Neural crest cell (in vitro differentiated cells): Measurements from ENCODE around the gene EEF1E1. TPM values are rescaled to one million over a fixed set of nuclear protein-coding genes. Genes with fewer than 3 reads are reported as not detected.

ENCODE experiments used
- DNase-seq: peaks from one replicate; pipeline ENCODE4 v3.0.0; 2021; ENCODE audit warnings: low read depth, mixed read lengths, low spot score
- H3K27ac Mint-ChIP-seq: one replicate; pipeline ENCODE4 v1.8.0; 2021; ENCODE audit warnings: mild to moderate bottlenecking, mixed read lengths; ENCODE audit not compliant: unreplicated experiment
- H3K27me3 Mint-ChIP-seq: 2 replicates; pipeline ENCODE4 v1.8.0; 2021; ENCODE audit warnings: low read depth, mild to moderate bottlenecking, mixed read lengths
- H3K36me3 Mint-ChIP-seq: 2 replicates; pipeline ENCODE4 v1.8.0; 2021; ENCODE audit warnings: low read depth, mild to moderate bottlenecking, mixed read lengths
- H3K4me1 Mint-ChIP-seq: 2 replicates; pipeline ENCODE4 v1.8.0; 2021; ENCODE audit warnings: mixed read lengths
- H3K4me3 Mint-ChIP-seq: one replicate; pipeline ENCODE4 v1.8.0; 2021; ENCODE audit warnings: mild to moderate bottlenecking, mixed read lengths
- H3K9me3 Mint-ChIP-seq: 2 replicates; pipeline ENCODE4 v1.8.0; 2021; ENCODE audit warnings: mixed read lengths
- CTCF ChIP-seq: fragments of 200-600 bp; sonication (generic); conservative IDR thresholded peaks from 2 replicates; pipeline ENCODE4 v1.5.0; 2021; ENCODE audit warnings: antibody characterized with exemption, mild to moderate bottlenecking
- total RNA-seq: library from RNA; stranded (reverse); gene quantifications from 2 replicates; pipeline ENCODE4 v1.2.1, GENCODE V29; 2021

EEF1E1 gene
- total RNA-seq, 1 donor from 2014 or later = 49.9 TPM

GRCh38 chr6:8108031-8108660 is 5.8 kb upstream of the EEF1E1 start:
- Mint-ChIP-seq H3K27me3 (peaks cover 18% of the 10 kb centered on the region), H3K4me3 (no peak overlapping the region), H3K27ac (no peak overlapping the region), H3K9me3 (no peaks in the 10 kb centered on the region), H3K4me1 (peaks cover 16% of the 10 kb centered on the region), H3K36me3 (no peaks in the 10 kb centered on the region)
- no peak for TF ChIP-seq CTCF
- DNase-seq = no peak

- Mint-ChIP-seq H3K36me3 (peaks cover 4% of the 10 kb centered on the region), H3K4me3 (no peak overlapping the region), H3K27me3 (peaks cover 18% of the 10 kb centered on the region), H3K4me1 (peaks cover 32% of the 10 kb centered on the region), H3K27ac (no peak overlapping the region), H3K9me3 (no peaks in the 10 kb centered on the region)
- TF ChIP-seq CTCF = no peak
- no peak for DNase-seq
These were observed 3.4 kb upstream of the EEF1E1 start for GRCh38 chr6:8105791-8106190.

DNA sequence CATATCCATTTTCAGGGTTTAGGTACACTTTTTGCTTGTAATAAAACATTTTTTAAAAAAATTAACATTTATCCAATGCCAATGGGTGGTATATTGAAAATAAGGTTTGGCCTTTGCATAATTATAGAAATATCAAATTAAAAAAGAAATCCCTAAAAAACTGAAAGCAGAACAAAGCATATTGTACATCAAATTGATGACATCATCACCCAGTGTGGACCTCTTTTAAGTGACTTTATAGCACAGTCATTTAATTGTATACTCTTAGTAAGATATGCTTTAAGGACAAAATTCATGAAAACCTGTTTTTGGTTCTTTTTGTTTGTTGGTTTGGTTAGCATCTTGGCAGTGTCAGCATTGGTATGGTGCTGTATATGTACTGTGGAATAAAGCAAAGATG is 1.4 kb upstream of the EEF1E1 start:
- Mint-ChIP-seq H3K27ac (no peak overlapping the region), H3K27me3 (peaks cover 10% of the 10 kb centered on the region), H3K36me3 (peaks cover 10% of the 10 kb centered on the region), H3K4me3 (peak overlapping the region; percentile 19), H3K4me1 (peaks cover 33% of the 10 kb centered on the region), H3K9me3 (no peaks in the 10 kb centered on the region)
- no peak for TF ChIP-seq CTCF
- DNase-seq = no peak

DNA sequence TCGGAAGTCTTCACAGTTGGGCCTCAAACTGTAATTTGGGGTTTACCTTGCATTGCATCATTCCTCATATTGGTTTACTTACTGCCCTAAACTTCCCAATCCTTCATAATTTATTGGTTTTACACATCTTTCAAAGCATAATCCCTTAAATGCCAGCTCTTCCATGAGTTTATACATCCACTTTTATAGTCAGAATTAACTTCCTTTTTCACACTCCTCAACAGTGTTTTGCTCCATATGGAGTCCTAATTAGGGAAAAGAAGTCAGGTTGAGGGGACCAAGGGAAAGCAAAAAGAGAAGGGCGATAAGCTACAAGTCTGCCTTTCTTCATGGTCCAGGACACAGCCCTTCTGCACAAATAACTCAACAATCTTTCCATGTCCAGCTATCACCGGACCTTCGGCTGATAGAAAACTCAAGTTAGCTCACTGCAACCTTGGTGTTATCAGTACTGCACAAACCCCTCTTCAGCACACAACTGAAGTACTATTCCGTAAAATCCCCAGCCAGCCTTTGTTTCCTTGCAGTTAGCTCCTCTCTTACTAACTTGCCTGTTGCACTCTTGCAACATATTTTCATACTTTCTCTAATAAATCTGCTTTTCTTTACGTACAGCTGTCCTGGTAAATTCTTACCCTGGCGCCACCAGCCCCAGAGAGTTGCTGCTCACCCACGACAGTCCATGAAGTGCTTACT is 2.0 kb downstream of the EEF1E1 start:
- Mint-ChIP-seq H3K27ac (no peak overlapping the region), H3K9me3 (no peaks in the 10 kb centered on the region), H3K36me3 (peaks cover 13% of the 10 kb centered on the region), H3K27me3 (peaks cover 8% of the 10 kb centered on the region), H3K4me3 (peak overlapping the region; percentile 58), H3K4me1 (peaks cover 26% of the 10 kb centered on the region)
- DNase-seq = no peak
- TF ChIP-seq CTCF = no peak

- Mint-ChIP-seq H3K36me3 (peaks cover 51% of the 10 kb centered on the region), H3K9me3 (peaks cover 14% of the 10 kb centered on the region), H3K27ac (no peak overlapping the region), H3K4me3 (no peak overlapping the region), H3K4me1 (no peaks in the 10 kb centered on the region), H3K27me3 (no peaks in the 10 kb centered on the region)
- no peak for TF ChIP-seq CTCF
- DNase-seq = no peak
These were observed 11.7 kb downstream of the EEF1E1 start for GRCh38 chr6:8090650-8091049.
